SKM-1 (cell line): ENCODE measurements around the gene FCGR3B.
"Not testable (repeated sequence)": the region's sequence is repeated elsewhere in the genome, so short reads cannot be mapped to it uniquely, and the experiment has no call there.

Source experiments
- DNase-seq: peaks from one replicate; lab custom pipeline; 2025; ENCODE audit not compliant: unreplicated experiment; lab: John Stamatoyannopoulos, UW

The FCGR3B gene

GRCh38 chr1:161631076-161631475, at the start of gene FCGR3B:
FCGR3B (minus strand) TSS chr1:161631176; CDS start chr1:161631094, 82 bp downstream.
- DNase-seq: no peak

GRCh38 chr1:161678500-161678899, 47.5 kb upstream of the FCGR3B start:
- DNase-seq: no peak

GRCh38 chr1:161676958-161677689, 46.1 kb upstream of the FCGR3B start:
- no peak for DNase-seq

- no peak for DNase-seq
Measured at GRCh38 chr1:161676441-161676840, 45.5 kb upstream of the FCGR3B start.

GRCh38 chr1:161674908-161675307, 43.9 kb upstream of the FCGR3B start:
- DNase-seq: not testable (repeated sequence)

- not testable (repeated sequence) for DNase-seq
Measured at GRCh38 chr1:161674447-161674846, 43.5 kb upstream of the FCGR3B start.

- not testable (repeated sequence) for DNase-seq
Measured at GRCh38 chr1:161673437-161673836, 42.5 kb upstream of the FCGR3B start.

GRCh38 chr1:161671045-161672020, 40.4 kb upstream of the FCGR3B start:
- not testable (repeated sequence) for DNase-seq

GRCh38 chr1:161664689-161665088, 33.7 kb upstream of the FCGR3B start:
- not testable (repeated sequence) for DNase-seq

- DNase-seq: not testable (repeated sequence)
Measured at GRCh38 chr1:161663569-161663968, 32.6 kb upstream of the FCGR3B start.

- DNase-seq: not testable (repeated sequence)
Measured at GRCh38 chr1:161662684-161663339, 31.8 kb upstream of the FCGR3B start, which contains the start of gene FCGR2B. FCGR2B (plus strand) TSS chr1:161663143; CDS start chr1:161663242, 99 bp downstream.

- not testable (repeated sequence) for DNase-seq
Measured at GRCh38 chr1:161661660-161662311, 30.8 kb upstream of the FCGR3B start.

- DNase-seq: not testable (repeated sequence)
Measured at GRCh38 chr1:161658524-161658923, 27.5 kb upstream of the FCGR3B start.

- DNase-seq: not testable (repeated sequence)
Measured at GRCh38 chr1:161653971-161654370, 23.0 kb upstream of the FCGR3B start.

GRCh38 chr1:161653541-161653940, 22.6 kb upstream of the FCGR3B start:
- DNase-seq: not testable (repeated sequence)

- DNase-seq: not testable (repeated sequence)
Measured at GRCh38 chr1:161647507-161648360, 16.8 kb upstream of the FCGR3B start.

GRCh38 chr1:161644855-161645254, 13.9 kb upstream of the FCGR3B start:
- not testable (repeated sequence) for DNase-seq

- not testable (repeated sequence) for DNase-seq
Measured at GRCh38 chr1:161643481-161644208, 12.7 kb upstream of the FCGR3B start.

- DNase-seq: peak; percentile 79
Measured at GRCh38 chr1:161642697-161643096, 11.7 kb upstream of the FCGR3B start.
